ENCODE measurements around the gene LIMD2.

LIMD2 gene

GRCh38 chr17:63679214-63679613, 20.7 kb downstream of the LIMD2 start:
- no peak for DNase-seq

GRCh38 chr17:63676584-63676983, 23.3 kb downstream of the LIMD2 start:
- no peak for DNase-seq

GRCh38 chr17:63675607-63676546, 24.0 kb downstream of the LIMD2 start:
- no peak for DNase-seq

GRCh38 chr17:63675231-63675606, 24.7 kb downstream of the LIMD2 start:
- no peak for DNase-seq

- no peak for DNase-seq
Measured at GRCh38 chr17:63672856-63673255, 27.1 kb downstream of the LIMD2 start.

GRCh38 chr17:63665527-63666214, 34.3 kb downstream of the LIMD2 start:
- DNase-seq: no peak

GRCh38 chr17:63659850-63660249, 40.1 kb downstream of the LIMD2 start:
- DNase-seq: no peak

- DNase-seq: no peak
Measured at GRCh38 chr17:63658366-63658765, 41.6 kb downstream of the LIMD2 start.

- no peak for DNase-seq
Measured at GRCh38 chr17:63657786-63658185, 42.1 kb downstream of the LIMD2 start.

GRCh38 chr17:63653050-63653449, 46.9 kb downstream of the LIMD2 start:
- DNase-seq: no peak

GRCh38 chr17:63652106-63652505, 47.8 kb downstream of the LIMD2 start:
- no peak for DNase-seq

- DNase-seq: no peak
Measured at GRCh38 chr17:63649813-63650212, 50.1 kb downstream of the LIMD2 start.

- DNase-seq: no peak
Measured at GRCh38 chr17:63647936-63648335, 52.0 kb downstream of the LIMD2 start.

GRCh38 chr17:63647065-63647725, 52.7 kb downstream of the LIMD2 start:
- DNase-seq: no peak

GRCh38 chr17:63646488-63646806, 53.5 kb downstream of the LIMD2 start:
- no peak for DNase-seq

Measured in activated CD4-positive, alpha-beta T cell treated with anti-CD3 and anti-CD28 coated beads, Interleukin-2, amount 50 U/mL, for 16 hours (primary cell).